Esophagus squamous epithelium (tissue), 5 donors: ENCODE data around the gene LRP2. TPM values are rescaled to one million over a fixed set of nuclear protein-coding genes. Genes with fewer than 3 reads are reported as not detected.

Experiments
- DNase-seq: peaks from one replicate; lab custom pipeline; 2025; lab: John Stamatoyannopoulos, UW
- H3K27ac ChIP-seq, 4 donors: fragments of 200-600 bp; sonication (generic); one replicate each; pipeline ENCODE4 v1.5.1; 2016 to 2019; ENCODE audit warnings: mild to moderate bottlenecking in 1 of 4
- H3K27me3 ChIP-seq, 4 donors: fragments of 200-600 bp; sonication (generic); 1 replicate in 3 of 4; 2 replicates in 1 of 4; pipeline versions ENCODE4 v1.5.1 to v1.6.0; 2017 to 2021; ENCODE audit warnings: antibody characterized with exemption in 1 of 4
- H3K36me3 ChIP-seq, 3 donors: fragments of 200-600 bp; sonication (generic); one replicate each; pipeline ENCODE4 v1.5.1; 2016 to 2019
- H3K4me1 ChIP-seq, 3 donors: fragments of 200-600 bp; sonication (generic); one replicate each; pipeline ENCODE4 v1.5.1; 2017 to 2019
- H3K4me3 ChIP-seq, 4 donors: fragments of 200-600 bp; sonication (generic); 1 replicate in 3 of 4; 2 replicates in 1 of 4; pipeline ENCODE4 v1.5.1; 2016 to 2019; ENCODE audit warnings: mild to moderate bottlenecking in 2 of 4, moderate library complexity in 1 of 4
- H3K9me3 ChIP-seq, 3 donors: fragments of 200-600 bp; sonication (generic); one replicate each; pipeline ENCODE4 v1.5.1; 2016 to 2019
- POLR2A ChIP-seq, 4 donors: fragments of 450-650 bp; IDR thresholded peaks; one replicate each; pipeline ENCODE4 v1.6.1; 2017; ENCODE audit warnings: antibody characterized with exemption in 4 of 4, mild to moderate bottlenecking in 4 of 4, moderate library complexity in 3 of 4
- WGBS, 2 donors: methylation state at CpG; one replicate each; pipeline ENCODE4 v1.1.5; 2018; 5-methylcytosine and 5-hydroxymethylcytosine counted together
- intact Hi-C: fragments of 100-400 bp; cut with DNase I; formaldehyde crosslinking; loops from one replicate; pipeline ENCODE4 v1.15.0; 2022
- total RNA-seq, 4 donors: library from RNA; depleted of rRNA; stranded (reverse); fragments of >200 nt; gene quantifications; one replicate each; pipeline ENCODE4 v1.1.0, GENCODE V29; 2016
- TF ChIP-seq, protein P1 (sequence below), 6 experiments: fragments of 450-650 bp in 4 of 6; fragments of 200-600 bp in 2 of 6; sonication (generic) in 2 of 6; IDR thresholded peaks; one replicate each; pipeline ENCODE4 v1.5.1; 2016 to 2019; ENCODE audit warnings: antibody characterized with exemption in 6 of 6, mild to moderate bottlenecking in 4 of 6, moderate library complexity in 4 of 6
- donor health status: DM: yes; HTN: yes; CAD: no.

The LRP2 gene
- total RNA-seq, 4 donors from 2014 or later: under 0.01 to 0.04 TPM; not detected in 2

DNA sequence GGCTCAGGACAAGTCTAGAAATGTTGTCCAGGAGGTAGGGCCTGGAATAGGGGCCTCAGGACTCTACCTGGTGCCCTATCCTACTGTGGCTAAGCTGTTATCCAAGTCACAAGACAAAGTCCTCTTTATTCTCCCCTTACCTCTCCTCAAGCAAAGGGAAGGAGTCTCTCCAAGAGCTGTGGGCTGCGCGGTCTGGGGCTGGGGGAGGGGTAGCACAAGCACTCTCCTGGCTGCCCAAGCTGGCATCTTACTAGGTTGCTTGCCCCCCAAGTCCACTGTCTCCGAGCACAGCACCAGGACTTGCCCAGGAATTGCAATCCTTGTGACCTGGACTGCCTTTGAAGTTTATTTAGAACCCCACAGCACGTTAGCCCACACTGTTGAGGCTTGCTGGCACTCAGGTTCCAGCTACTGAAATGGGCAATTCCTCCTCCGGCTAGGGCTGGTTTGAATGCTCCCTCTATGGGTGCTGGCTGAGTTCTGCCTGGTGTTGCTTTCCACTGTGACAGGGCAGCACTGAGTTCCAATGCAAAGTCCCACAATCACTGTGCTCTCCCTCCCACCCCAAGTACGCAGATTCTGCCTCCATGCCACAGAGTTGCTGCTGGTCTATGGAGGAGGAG lies 274.5 kb downstream of the LRP2 start:
- Histone ChIP-seq H3K4me3 (no peak overlapping the region), H3K27ac (no peak overlapping the region), H3K36me3 (no peaks in the 10 kb centered on the region), H3K27me3 (peaks cover 0 to 80% (median 0%) of the 10 kb centered on the region in 4 donors), H3K4me1 (peaks cover 0 to 17% (median 6%) of the 10 kb centered on the region in 3 donors), H3K9me3 (no peaks in the 10 kb centered on the region)
- TF ChIP-seq, protein P1, sequence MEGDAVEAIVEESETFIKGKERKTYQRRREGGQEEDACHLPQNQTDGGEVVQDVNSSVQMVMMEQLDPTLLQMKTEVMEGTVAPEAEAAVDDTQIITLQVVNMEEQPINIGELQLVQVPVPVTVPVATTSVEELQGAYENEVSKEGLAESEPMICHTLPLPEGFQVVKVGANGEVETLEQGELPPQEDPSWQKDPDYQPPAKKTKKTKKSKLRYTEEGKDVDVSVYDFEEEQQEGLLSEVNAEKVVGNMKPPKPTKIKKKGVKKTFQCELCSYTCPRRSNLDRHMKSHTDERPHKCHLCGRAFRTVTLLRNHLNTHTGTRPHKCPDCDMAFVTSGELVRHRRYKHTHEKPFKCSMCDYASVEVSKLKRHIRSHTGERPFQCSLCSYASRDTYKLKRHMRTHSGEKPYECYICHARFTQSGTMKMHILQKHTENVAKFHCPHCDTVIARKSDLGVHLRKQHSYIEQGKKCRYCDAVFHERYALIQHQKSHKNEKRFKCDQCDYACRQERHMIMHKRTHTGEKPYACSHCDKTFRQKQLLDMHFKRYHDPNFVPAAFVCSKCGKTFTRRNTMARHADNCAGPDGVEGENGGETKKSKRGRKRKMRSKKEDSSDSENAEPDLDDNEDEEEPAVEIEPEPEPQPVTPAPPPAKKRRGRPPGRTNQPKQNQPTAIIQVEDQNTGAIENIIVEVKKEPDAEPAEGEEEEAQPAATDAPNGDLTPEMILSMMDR (IDR thresholded peaks at IDR 0.05): no peak
- no peak for TF ChIP-seq POLR2A (IDR thresholded peaks at IDR 0.05)
- DNase-seq: no peak
- intact Hi-C loops: no loop called here
- 89 to 100% methylated on average over 3 to 6 of the region's 6 CpGs for WGBS, 2 donors

DNA sequence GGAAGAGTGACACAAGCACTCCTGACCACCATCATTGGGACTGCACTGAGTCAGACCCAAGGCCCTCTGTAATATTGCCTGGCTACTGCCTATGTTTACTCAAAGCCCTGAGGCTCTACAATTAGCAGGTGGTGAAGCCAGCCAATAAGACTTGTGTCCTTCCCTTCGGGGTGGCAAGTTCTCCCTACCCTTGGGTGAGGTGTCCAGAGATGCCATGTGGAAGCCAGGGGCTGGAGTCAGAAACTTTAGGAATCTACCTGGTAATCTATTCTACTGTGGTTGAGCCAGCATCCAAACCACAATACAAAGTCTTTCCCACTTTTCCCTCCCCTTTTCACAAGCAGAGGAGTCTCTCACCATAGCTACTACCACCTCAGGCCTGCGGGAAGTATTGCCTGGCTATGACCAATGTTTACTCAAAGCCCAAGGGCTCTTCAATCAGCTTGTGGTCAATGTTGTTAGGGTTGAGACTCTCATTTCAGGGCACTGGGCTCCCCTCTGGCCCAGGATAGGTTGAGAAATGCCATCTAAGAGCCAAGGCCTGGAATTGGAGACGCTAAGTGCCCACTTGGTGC lies 275.4 kb downstream of the LRP2 start:
- H3K36me3 ChIP-seq: no peaks in the 10 kb centered on the region
- peaks cover 0 to 84% (median 0%) of the 10 kb centered on the region in 4 donors for H3K27me3 ChIP-seq
- no peak for DNase-seq
- intact Hi-C loops: no loop called here
- H3K9me3 ChIP-seq: no peaks in the 10 kb centered on the region
- H3K4me3 ChIP-seq: no peak overlapping the region
- H3K4me1 ChIP-seq: peaks cover 0 to 9% (median 0%) of the 10 kb centered on the region in 3 donors
- TF ChIP-seq POLR2A (IDR thresholded peaks at IDR 0.05): no peak
- TF ChIP-seq, protein P1 (IDR thresholded peaks at IDR 0.05): no peak
- 69 to 95% methylated on average over 2 to 3 of the region's 3 CpGs for WGBS, 2 donors
- H3K27ac ChIP-seq: no peak overlapping the region

DNA sequence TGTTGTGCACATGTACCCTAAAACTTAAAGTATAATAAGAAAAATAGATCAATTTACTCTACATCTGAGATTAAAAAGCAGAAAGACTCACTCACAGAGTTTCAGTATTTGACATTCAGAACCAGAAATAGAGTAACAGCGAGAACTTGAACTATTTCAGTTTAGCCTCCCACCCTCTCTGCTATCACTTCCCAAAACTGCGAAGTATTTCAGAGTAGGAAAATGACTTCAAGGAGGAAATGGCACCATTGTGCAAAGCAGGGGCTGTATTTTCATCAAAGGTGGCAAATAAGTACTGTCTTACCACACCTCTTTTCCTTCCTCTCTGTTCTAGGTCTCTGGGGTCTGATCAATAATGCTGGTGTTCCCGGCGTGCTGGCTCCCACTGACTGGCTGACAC lies 279.3 kb downstream of the LRP2 start:
- Histone ChIP-seq H3K4me3 (no peak overlapping the region), H3K4me1 (peaks cover 0 to 3% (median 0%) of the 10 kb centered on the region in 3 donors), H3K27me3 (peaks cover 0 to 66% (median 0%) of the 10 kb centered on the region in 4 donors), H3K9me3 (no peaks in the 10 kb centered on the region), H3K27ac (no peak overlapping the region), H3K36me3 (no peaks in the 10 kb centered on the region)
- no peak for TF ChIP-seq POLR2A (IDR thresholded peaks at IDR 0.05)
- TF ChIP-seq, protein P1 (IDR thresholded peaks at IDR 0.05): no peak
- WGBS, 2 donors: 44 to 62% methylated on average over 4 of the region's 4 CpGs
- intact Hi-C loops: no loop called here
- DNase-seq: no peak

DNA sequence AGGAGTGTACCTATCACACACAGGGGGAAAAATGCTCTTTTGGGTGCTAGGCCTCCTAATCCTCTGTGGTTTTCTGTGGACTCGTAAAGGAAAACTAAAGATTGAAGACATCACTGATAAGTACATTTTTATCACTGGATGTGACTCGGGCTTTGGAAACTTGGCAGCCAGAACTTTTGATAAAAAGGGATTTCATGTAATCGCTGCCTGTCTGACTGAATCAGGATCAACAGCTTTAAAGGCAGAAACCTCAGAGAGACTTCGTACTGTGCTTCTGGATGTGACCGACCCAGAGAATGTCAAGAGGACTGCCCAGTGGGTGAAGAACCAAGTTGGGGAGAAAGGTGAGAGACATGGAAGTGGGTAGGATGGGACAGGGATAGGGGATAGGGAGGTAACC lies 280.8 kb downstream of the LRP2 start:
- Histone ChIP-seq H3K27ac (no peak overlapping the region), H3K4me3 (no peak overlapping the region), H3K36me3 (no peaks in the 10 kb centered on the region), H3K27me3 (peaks cover 0 to 51% (median 0%) of the 10 kb centered on the region in 4 donors), H3K4me1 (peaks cover 0 to 3% (median 0%) of the 10 kb centered on the region in 3 donors), H3K9me3 (no peaks in the 10 kb centered on the region)
- DNase-seq: no peak
- TF ChIP-seq, protein P1 (IDR thresholded peaks at IDR 0.05): no peak
- no peak for TF ChIP-seq POLR2A (IDR thresholded peaks at IDR 0.05)
- 86 to 87% methylated on average over 5 of the region's 5 CpGs for WGBS, 2 donors
- intact Hi-C loops: no loop called here
